ENCODE measurements around the gene HADHB. TPM values are rescaled to one million over a fixed set of nuclear protein-coding genes. Genes with fewer than 3 reads are reported as not detected.

Gene HADHB
- total and polyA plus RNA-seq, 2 donors from 2014 or later, result 132 to 232 TPM

GRCh38 chr2:26290001-26290400 is 45.3 kb downstream of the HADHB start:
- H3K36me3 ChIP-seq (ENCODE audit: control insufficient read depth in 2 of 3, insufficient read depth in 3 of 3, low read length in 3 of 3), result peaks cover 2 to 14% (median 8%) of the 10 kb centered on the region in 3 donors

GRCh38 chr2:26292646-26293045 is 47.9 kb downstream of the HADHB start:
- peaks cover 0 to 7% (median 3%) of the 10 kb centered on the region in 3 donors for H3K36me3 ChIP-seq (ENCODE audit: control insufficient read depth in 2 of 3, insufficient read depth in 3 of 3, low read length in 3 of 3)
- FAIRE-seq, result no peak
- no peaks in the 10 kb centered on the region for H3K27me3 ChIP-seq (ENCODE audit: control insufficient read depth, insufficient read depth, low read length)
- H3K9ac ChIP-seq (ENCODE audit: low read length in 3 of 3), result no peak overlapping the region
- no peak for TF ChIP-seq CTCF (IDR thresholded peaks at IDR 0.05; ENCODE audit: borderline replicate concordance, extremely low read depth, insufficient read depth)
- no peak overlapping the region for H3K4me3 ChIP-seq (ENCODE audit: low read length in 3 of 3)
- DNase-seq, result no peak
- no peaks in the 10 kb centered on the region for H3K4me1 ChIP-seq (ENCODE audit: control insufficient read depth in 2 of 3, insufficient read depth in 2 of 3, low read depth in 1 of 3, low read length in 3 of 3)
- intact Hi-C loops (cut with DNase I), result no loop called here
- H3K9me3 ChIP-seq (ENCODE audit: control insufficient read depth in 2 of 3, insufficient read depth in 1 of 3, low read length in 3 of 3), result no peaks in the 10 kb centered on the region
- H3K27ac ChIP-seq (ENCODE audit: low read depth in 2 of 2, low read length in 2 of 2), result no peak overlapping the region

More at GRCh38 chr2:26290001-26290400, 45.3 kb downstream of the HADHB start:
- H3K4me3 ChIP-seq (ENCODE audit: low read length in 3 of 3), result no peak overlapping the region
- DNase-seq (no peak), FAIRE-seq (no peak)
- H3K9me3 ChIP-seq (ENCODE audit: control insufficient read depth in 2 of 3, insufficient read depth in 1 of 3, low read length in 3 of 3), result no peaks in the 10 kb centered on the region
- intact Hi-C loops (cut with DNase I), result no loop called here
- H3K4me1 ChIP-seq (ENCODE audit: control insufficient read depth in 2 of 3, insufficient read depth in 2 of 3, low read depth in 1 of 3, low read length in 3 of 3), result no peaks in the 10 kb centered on the region
- H3K27me3 ChIP-seq (ENCODE audit: control insufficient read depth, insufficient read depth, low read length), result no peaks in the 10 kb centered on the region
- H3K9ac ChIP-seq (ENCODE audit: low read length in 3 of 3), result no peak overlapping the region
- TF ChIP-seq CTCF (IDR thresholded peaks at IDR 0.05; ENCODE audit: borderline replicate concordance, extremely low read depth, insufficient read depth), result no peak
- no peak overlapping the region for H3K27ac ChIP-seq (ENCODE audit: low read depth in 2 of 2, low read length in 2 of 2)

- Histone ChIP-seq H3K4me3 (ENCODE audit: low read length in 3 of 3) (no peak overlapping the region), H3K27ac (ENCODE audit: low read depth in 2 of 2, low read length in 2 of 2) (no peak overlapping the region), H3K27me3 (ENCODE audit: control insufficient read depth, insufficient read depth, low read length) (no peaks in the 10 kb centered on the region), H3K4me1 (ENCODE audit: control insufficient read depth in 2 of 3, insufficient read depth in 2 of 3, low read depth in 1 of 3, low read length in 3 of 3) (peaks cover 0 to 9% (median 1%) of the 10 kb centered on the region in 3 donors), H3K36me3 (ENCODE audit: control insufficient read depth in 2 of 3, insufficient read depth in 3 of 3, low read length in 3 of 3) (no peaks in the 10 kb centered on the region), H3K9ac (ENCODE audit: low read length in 3 of 3) (no peak overlapping the region), H3K9me3 (ENCODE audit: control insufficient read depth in 2 of 3, insufficient read depth in 1 of 3, low read length in 3 of 3) (no peaks in the 10 kb centered on the region)
- DNase-seq, result no peak
- intact Hi-C loops (cut with DNase I), result no loop called here
- no peak for FAIRE-seq
- no peak for TF ChIP-seq CTCF (IDR thresholded peaks at IDR 0.05; ENCODE audit: borderline replicate concordance, extremely low read depth, insufficient read depth)
These were observed 50.8 kb downstream of the HADHB start for GRCh38 chr2:26295511-26295910.

GRCh38 chr2:26297061-26297460 is 52.3 kb downstream of the HADHB start:
- Histone ChIP-seq H3K9ac (ENCODE audit: low read length in 3 of 3) (no peak overlapping the region), H3K27me3 (ENCODE audit: control insufficient read depth, insufficient read depth, low read length) (no peaks in the 10 kb centered on the region), H3K9me3 (ENCODE audit: control insufficient read depth in 2 of 3, insufficient read depth in 1 of 3, low read length in 3 of 3) (no peaks in the 10 kb centered on the region), H3K36me3 (ENCODE audit: control insufficient read depth in 2 of 3, insufficient read depth in 3 of 3, low read length in 3 of 3) (no peaks in the 10 kb centered on the region), H3K4me3 (ENCODE audit: low read length in 3 of 3) (no peak overlapping the region), H3K4me1 (ENCODE audit: control insufficient read depth in 2 of 3, insufficient read depth in 2 of 3, low read depth in 1 of 3, low read length in 3 of 3) (peaks cover 0 to 10% (median 5%) of the 10 kb centered on the region in 3 donors), H3K27ac (ENCODE audit: low read depth in 2 of 2, low read length in 2 of 2) (no peak overlapping the region)
- FAIRE-seq (no peak), DNase-seq (no peak)
- intact Hi-C loops (cut with DNase I), result no loop called here
- TF ChIP-seq CTCF (IDR thresholded peaks at IDR 0.05; ENCODE audit: borderline replicate concordance, extremely low read depth, insufficient read depth), result no peak
